HG02852 (cell line): Measurements from ENCODE around the gene MED27.

Experiments used
- ATAC-seq: cut with Tn5 transposase; IDR thresholded peaks from one replicate; pipeline ENCODE4 v1.9.1; 2021; ENCODE audit warnings: mild to moderate bottlenecking, moderate library complexity; ENCODE audit not compliant: unreplicated experiment

MED27 gene

DNA sequence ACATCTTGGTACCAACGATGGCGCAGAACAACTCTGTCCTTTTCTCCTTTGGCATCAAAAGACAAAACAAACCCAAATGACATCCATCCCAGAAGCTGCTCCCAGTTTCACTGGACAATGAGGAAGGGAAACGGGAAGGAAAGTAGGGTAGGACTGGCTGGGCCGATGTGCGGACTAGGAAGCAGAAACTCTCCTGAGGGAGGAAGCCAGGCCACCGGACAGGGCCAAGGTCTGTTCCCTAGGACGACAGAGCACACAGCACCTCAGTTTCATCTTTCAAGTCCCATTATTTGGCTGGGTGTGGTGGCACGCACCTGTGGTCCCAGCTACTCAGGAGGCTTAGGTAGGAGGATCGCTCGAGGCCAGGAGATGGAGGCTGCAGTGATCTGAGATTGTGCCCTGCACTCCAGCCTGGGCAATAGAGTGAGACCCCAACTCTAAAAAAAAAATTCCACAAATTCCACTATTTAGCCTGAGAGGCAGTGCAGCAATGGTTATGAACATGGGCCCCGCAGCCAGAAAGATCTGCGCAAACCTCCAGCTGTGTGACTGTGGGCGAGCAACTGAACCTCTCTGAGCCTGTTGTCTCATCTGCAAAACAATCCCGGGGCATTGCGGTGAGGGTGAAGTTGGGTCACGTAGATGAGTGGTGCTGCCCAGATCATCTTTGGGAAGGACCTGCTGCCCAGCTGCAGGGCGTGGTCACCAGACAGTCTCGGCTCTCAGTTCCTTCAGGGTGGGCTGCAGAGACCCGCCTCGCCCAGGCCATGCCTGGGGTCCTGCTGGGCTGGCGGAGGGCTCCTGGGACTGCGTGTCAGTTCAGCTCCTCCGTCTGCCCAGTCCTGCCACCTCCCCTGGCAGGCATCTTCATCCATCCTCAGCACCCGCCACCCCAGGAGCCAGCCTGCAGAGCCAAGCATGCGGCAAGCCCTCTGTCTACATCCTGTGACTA, 238.6 kb downstream of the MED27 start:
- ATAC-seq: no peak

GRCh38 chr9:131840220-131840619, 239.4 kb downstream of the MED27 start:
- ATAC-seq: no peak

DNA sequence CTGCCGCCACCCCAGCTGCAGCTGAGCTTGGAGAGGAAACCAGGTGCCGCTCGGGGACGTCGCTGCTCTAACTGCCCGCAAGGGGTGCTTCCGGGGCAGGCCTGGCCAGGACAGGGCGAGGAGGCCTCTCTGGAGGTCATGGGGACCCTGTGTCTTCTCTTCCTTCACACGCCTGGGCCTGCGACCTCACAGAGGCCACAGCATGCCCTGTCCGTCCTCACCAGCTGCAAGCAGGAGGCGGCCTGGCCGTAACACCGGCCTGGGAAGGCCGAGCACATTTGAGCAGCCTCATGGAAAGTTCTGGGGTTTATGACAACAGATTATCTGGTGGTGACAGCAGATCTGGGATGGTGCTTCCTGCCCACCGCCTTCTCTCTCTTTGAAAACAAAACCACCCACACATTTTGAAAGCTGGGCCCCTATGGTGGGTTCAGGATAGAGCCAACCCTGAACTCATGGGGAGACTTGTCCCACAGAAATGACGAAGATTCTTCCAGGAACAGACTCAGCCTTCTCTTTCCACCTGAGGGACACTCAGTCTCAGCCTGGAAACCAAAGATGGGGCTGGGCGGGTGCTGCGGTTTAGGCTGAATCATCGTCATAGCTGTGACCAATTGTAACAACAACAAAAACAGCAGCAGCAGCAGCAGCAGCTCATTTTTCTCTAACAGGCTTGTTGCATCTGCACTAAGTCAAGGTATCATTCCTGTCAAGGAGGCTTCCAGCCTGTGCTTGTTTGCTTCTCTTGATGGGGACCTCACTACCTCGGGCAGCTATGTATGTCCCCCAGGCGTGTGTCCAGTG, 240.2 kb downstream of the MED27 start:
- ATAC-seq: no peak

DNA sequence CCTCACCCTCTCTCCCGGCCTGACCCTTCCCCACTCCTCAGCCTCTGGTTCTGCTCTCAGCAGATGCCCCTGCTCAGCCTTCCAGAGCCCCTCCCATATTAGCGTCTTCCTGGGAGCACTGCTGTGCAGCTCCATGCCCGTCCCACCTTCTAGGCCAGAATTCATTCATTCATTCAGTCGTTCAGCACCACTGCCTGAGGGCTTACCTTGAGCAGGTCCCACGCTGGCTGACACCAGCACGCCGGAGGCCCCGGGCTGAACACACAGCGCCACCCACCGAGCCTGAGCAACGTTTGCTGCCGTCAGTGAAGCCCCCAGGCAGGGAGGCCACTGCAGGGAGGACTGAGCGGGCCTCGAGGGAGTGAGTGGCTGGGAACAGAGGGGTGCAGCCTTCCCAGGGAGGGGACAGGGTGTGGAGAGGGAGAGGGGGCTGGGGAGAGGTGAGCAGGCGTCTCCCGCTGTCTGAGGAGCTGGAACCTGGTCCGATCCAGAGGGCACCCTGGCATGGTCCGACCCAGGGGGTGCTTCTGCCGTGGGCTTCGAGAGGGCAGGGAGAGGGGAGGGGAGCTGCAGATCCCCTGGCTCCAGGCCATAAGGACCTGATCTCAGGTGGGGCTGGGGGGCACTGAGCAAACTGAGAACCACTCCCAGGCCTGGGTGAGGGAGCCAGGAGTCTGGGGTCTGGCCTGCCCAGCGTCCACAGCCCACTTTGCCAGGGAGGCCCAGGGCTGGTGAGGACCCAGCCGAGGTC, 241.0 kb downstream of the MED27 start:
- ATAC-seq: no peak

- ATAC-seq: no peak
These were observed 241.8 kb downstream of the MED27 start for GRCh38 chr9:131837836-131838235.

DNA sequence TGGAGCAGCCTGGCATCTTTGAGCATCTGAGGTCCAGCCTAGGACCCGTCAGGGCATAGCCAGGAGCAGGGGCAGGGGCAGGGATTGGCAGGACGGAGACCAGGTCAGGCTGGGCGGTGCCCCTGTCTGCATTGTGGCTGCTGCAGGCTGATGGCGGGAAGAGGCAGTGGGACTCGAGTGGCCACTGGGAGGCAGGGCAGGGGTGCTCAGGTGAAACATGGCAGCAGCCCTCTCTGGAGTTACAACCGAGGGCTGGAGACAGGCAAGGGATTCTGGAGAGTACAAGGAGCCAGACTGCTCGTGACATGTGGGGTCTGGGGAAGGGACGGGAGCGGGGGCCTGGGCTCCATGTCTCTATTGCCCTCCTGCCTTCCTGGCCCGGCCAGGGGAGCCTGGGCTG, 242.4 kb downstream of the MED27 start:
- no peak for ATAC-seq

- no peak for ATAC-seq
These were observed 242.9 kb downstream of the MED27 start for GRCh38 chr9:131836607-131837315.

DNA sequence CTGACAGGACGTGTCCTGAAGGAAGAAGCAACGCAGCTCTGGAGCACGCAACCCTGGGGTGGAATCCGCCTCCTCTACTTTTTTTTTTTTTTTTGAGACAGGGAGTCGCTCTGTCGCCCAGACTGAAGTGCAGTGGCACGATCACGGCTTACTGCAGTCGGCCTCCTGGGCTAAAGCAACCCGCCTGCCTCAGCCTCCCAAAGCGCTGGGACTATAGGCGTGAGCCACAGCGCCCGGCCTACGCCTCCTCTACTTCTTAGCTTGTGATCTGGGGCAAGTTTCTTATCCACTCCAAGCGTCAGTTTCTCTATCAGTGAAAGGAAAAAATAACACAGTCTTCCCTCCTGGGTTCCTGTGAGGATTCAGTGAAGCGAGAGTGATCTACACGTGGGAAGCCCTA, 243.6 kb downstream of the MED27 start:
- ATAC-seq: no peak

GRCh38 chr9:131835151-131835910, 244.3 kb downstream of the MED27 start:
- ATAC-seq: no peak

DNA sequence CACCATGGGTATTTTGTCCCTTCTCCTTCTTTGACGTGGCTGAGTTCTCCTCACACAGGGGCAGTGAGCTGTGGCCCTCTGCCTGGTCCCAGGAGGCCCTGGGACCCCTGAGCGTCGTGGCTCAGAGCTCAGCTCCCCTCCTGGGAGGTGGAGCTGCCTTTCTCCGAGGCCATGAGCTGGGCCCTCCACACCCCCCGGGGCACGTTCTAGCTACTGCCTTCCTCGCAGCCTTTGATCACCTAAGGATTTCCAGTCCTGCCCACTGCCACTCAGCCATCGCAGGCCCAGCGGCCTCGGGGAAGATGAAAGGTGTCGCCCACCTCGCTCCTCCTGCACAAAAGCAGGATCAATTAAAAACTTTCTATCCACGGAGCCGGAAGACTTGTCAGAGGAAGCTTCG, 244.9 kb downstream of the MED27 start:
- ATAC-seq: no peak

DNA sequence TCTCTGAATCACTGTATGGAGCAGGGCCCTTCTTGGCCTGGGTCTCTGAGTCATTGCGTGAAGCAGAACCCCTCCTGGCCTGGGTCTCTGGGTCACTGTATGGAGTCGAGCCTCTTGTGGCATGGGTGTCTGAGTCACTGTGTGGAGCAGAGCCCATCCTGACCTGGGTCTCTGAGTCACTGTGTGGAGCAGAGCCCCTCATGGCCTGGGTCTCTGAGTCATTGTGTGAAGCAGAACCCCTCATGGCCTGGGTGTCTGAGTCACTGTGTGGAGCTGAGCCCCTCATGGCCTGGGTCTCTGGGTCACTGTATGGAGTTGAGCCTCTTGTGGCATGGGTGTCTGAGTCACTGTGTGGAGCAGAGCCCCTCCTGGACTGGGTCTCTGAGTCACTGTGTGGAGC, 245.8 kb downstream of the MED27 start:
- no peak for ATAC-seq

DNA sequence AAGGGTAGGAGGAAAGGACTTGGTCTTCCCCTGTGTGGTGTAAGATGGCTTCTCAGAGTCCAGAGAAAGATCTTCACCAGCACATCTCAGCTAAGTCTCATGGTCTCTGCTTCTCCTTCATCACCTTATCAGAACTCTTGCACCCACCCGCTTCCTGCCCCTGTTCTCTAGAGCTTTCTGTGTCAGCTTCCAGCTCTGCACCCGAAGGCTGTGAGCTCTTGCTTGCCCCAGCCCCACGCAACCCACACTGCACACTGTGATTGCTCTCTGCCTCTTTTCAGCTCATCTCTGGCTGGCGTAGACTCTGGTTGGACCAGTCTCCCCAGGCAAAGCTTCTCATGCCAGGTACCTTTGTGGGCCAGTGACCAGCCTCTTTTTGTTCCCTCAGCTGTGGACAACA, 246.6 kb downstream of the MED27 start:
- ATAC-seq: no peak

- ATAC-seq: no peak
These were observed 248.1 kb downstream of the MED27 start for GRCh38 chr9:131831380-131832165.

- ATAC-seq: no peak
These were observed 251.8 kb downstream of the MED27 start for GRCh38 chr9:131827821-131828369.

DNA sequence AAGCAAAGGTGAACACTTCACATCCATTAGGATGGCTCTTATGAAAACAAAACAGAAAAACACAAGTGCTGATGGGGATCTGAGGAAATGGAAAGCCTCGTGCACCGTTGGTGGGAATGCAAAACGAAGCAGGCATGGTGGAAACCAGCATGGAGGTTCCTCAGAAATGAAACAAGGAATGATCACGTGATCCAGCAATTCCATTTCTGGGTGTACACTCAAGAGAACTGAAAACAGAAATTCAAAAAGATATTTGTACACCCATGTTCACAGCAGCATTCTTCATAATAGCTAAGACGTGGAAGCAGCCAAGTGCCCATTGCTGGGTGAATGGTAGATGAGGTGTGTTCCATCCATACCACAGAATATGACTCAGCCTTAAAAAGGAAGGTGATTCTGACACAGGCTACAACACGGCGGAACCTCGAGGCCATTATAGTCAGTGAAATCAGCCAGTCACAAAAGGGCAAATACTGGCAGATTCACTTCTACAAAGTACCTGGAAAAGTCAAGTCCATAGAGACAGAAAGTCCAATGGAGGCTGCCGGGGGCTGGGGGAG, 252.6 kb downstream of the MED27 start:
- ATAC-seq: no peak

GRCh38 chr9:131826053-131826452, 253.6 kb downstream of the MED27 start:
- ATAC-seq: no peak

- no peak for ATAC-seq
These were observed 254.6 kb downstream of the MED27 start for GRCh38 chr9:131824953-131825495.

DNA sequence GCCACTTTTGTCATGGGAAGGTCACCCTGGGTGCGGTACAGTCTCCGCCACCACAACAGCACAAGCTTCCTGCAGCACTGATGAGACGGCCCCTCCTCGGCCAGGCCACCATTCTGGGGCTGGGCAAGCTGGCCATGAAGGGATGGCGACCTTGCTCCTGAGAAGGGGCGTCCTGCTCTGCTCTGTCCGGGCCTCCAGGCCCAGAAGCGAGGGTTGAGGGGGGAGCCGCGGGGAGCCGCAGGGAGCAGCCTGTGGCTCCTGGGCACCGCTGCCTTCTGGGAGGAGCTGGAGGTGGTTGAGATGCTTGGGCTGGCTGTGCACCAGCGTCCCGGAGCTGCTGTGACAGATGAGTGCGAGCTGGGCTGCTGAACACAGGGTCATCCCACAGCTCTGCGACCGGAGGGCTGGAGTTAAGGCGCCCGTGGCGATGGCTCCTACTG, 255.5 kb downstream of the MED27 start:
- ATAC-seq: no peak
